ENCODE measurements around the gene TRHDE. TPM values are rescaled to one million over a fixed set of nuclear protein-coding genes. Genes with fewer than 3 reads are reported as not detected.

Gene TRHDE
- total and polyA plus RNA-seq, 2 donors (not counting 3 experiments of a cell fraction or from before 2014, with no cell fraction given), result not detected

DNA sequence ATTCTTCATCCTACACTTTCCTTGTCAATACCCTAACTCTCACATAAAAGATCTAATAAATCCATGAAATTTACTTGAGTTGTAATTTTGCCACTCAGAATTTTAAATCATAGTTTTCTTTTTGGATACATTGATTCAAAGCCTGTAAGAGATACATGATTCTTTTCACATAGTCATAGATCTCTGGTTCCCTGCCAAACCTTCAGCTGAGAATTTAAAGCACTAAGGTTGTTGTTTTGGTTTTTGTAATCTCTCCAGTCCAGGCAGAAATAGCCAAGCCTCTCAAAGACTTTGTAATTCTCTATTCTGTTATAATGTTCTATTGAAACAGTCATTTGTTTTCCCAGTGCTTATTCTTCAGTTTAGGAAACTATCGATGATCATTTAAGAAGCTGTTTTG is 273.9 kb downstream of the TRHDE start:
- H3K9ac ChIP-seq (replicated peaks; ENCODE audit: extremely low read depth, insufficient read depth, low read length), result no peak overlapping the region
- no peaks in the 10 kb centered on the region for H3K36me3 ChIP-seq (ENCODE audit: control insufficient read depth in 2 of 2, extremely low read depth in 1 of 2, insufficient read depth in 2 of 2, low read length in 2 of 2)
- no peaks in the 10 kb centered on the region for H3K4me1 ChIP-seq (ENCODE audit: control insufficient read depth, extremely low read depth, insufficient read depth, low read length)
- TF ChIP-seq POLR2A (IDR thresholded peaks at IDR 0.05; ENCODE audit: low read depth, low read length) (no peak), POLR2AphosphoS5 (IDR thresholded peaks at IDR 0.05; ENCODE audit: insufficient read depth, low read depth, low read length) (no peak), GATA2 (IDR thresholded peaks at IDR 0.05; ENCODE audit: insufficient read depth, insufficient read length, low read depth, low read length) (no peak), FOS (IDR thresholded peaks at IDR 0.05; ENCODE audit: borderline replicate concordance, insufficient read depth, low read length) (no peak), EZH2 (IDR thresholded peaks at IDR 0.05; ENCODE audit: borderline replicate concordance, low read depth, low read length, severe bottlenecking) (no peak), MAX (IDR thresholded peaks at IDR 0.05; ENCODE audit: insufficient read depth, insufficient read length) (no peak), MYC (IDR thresholded peaks at IDR 0.05; ENCODE audit: low read depth, low read length) (no peak), JUN (IDR thresholded peaks at IDR 0.05; ENCODE audit: borderline replicate concordance, insufficient read depth, insufficient read length, low read depth) (no peak)
- TF ChIP-seq, protein P1, sequence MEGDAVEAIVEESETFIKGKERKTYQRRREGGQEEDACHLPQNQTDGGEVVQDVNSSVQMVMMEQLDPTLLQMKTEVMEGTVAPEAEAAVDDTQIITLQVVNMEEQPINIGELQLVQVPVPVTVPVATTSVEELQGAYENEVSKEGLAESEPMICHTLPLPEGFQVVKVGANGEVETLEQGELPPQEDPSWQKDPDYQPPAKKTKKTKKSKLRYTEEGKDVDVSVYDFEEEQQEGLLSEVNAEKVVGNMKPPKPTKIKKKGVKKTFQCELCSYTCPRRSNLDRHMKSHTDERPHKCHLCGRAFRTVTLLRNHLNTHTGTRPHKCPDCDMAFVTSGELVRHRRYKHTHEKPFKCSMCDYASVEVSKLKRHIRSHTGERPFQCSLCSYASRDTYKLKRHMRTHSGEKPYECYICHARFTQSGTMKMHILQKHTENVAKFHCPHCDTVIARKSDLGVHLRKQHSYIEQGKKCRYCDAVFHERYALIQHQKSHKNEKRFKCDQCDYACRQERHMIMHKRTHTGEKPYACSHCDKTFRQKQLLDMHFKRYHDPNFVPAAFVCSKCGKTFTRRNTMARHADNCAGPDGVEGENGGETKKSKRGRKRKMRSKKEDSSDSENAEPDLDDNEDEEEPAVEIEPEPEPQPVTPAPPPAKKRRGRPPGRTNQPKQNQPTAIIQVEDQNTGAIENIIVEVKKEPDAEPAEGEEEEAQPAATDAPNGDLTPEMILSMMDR (IDR thresholded peaks at IDR 0.05; ENCODE audit: extremely low read depth in 1 of 2, insufficient read depth in 1 of 2, low read depth in 1 of 2, low read length in 2 of 2), result no peak
- DNase-seq (ENCODE audit: low read depth, low spot score), result no peak
- no peaks in the 10 kb centered on the region for H3K79me2 ChIP-seq (ENCODE audit: control insufficient read depth, insufficient read depth, low read length)
- H3K4me2 ChIP-seq (ENCODE audit: insufficient read depth, low read length), result no peak overlapping the region
- intact Hi-C loops (cut with micrococcal nuclease), result no loop called here
- no peak overlapping the region for H2AFZ ChIP-seq (ENCODE audit: low read depth, low read length)
- H3K27me3 ChIP-seq (ENCODE audit: control insufficient read depth in 2 of 2, insufficient read depth in 2 of 2, low read length in 2 of 2), result no peaks in the 10 kb centered on the region
- no peaks in the 10 kb centered on the region for H3K9me1 ChIP-seq (replicated peaks; ENCODE audit: control insufficient read depth, extremely low read depth, insufficient read depth, low read length)
- H3K27ac ChIP-seq (ENCODE audit: insufficient read depth, low read depth, low read length), result no peak overlapping the region
- dilution Hi-C loops (cut with MboI; ENCODE audit: extremely low pct_ligation_motif_present, low sequenced_read_pairs), result no loop called here
- no TSS peak for BruUV-seq (replicated peaks)
- POLR2A ChIA-PET, result no interaction called here
- no peak for FAIRE-seq
- no peak overlapping the region for H3K4me3 ChIP-seq (replicated peaks in 1 of 3; ENCODE audit: insufficient read depth in 1 of 3, low read depth in 1 of 3, low read length in 3 of 3)
- peaks cover 2% of the 10 kb centered on the region for H3K9me3 ChIP-seq (replicated peaks; ENCODE audit: control insufficient read depth, insufficient read depth, low read length)
- H4K20me1 ChIP-seq (replicated peaks; ENCODE audit: control insufficient read depth, extremely low read depth, insufficient read depth, low read length), result no peaks in the 10 kb centered on the region
- CTCF ChIA-PET, result no interaction called here
